H1 (cell line): ENCODE measurements around the gene UBE2E1. TPM values are rescaled to one million over a fixed set of nuclear protein-coding genes. Genes with fewer than 3 reads are reported as not detected.

Source experiments
- CTCF ChIA-PET: fragments of 300-600 bp; sonication (Branson Sonifier 250); formaldehyde crosslinking; loops from one replicate; lab custom pipeline; 2021; ENCODE audit not compliant: partially characterized antibody; lab: Charles Lee
- POLR2A ChIA-PET: fragments of 300-600 bp; sonication (Branson Sonifier 250); formaldehyde crosslinking; loops from one replicate; lab custom pipeline; 2021; ENCODE audit warnings: inconsistent platforms; ENCODE audit not compliant: partially characterized antibody; lab: Charles Lee
- DNase-seq, 2 experiments: peaks; one replicate each; pipeline versions ENCODE4 v3.0.0 to v3.0.0-alpha.2; 2010 to 2022; ENCODE audit warnings: low spot score in 2 of 2, low read depth in 1 of 2, mixed read lengths in 1 of 2
- FAIRE-seq: peaks from 2 replicates; lab custom pipeline; 2011; peaks lifted over from hg19 to GRCh38; lab: Jason Lieb, UNC
- H2AFZ ChIP-seq: 2 replicates; pipeline ENCODE4 v1.8.1; 2012; ENCODE audit warnings: low read length, inconsistent platforms
- H2AK5ac ChIP-seq: 2 replicates; pipeline ENCODE4 v1.6.1; 2013; ENCODE audit warnings: low read depth, low read length
- H2BK120ac ChIP-seq: replicated peaks from 2 replicates; pipeline ENCODE3; 2013; ENCODE audit warnings: low read depth, low read length, inconsistent platforms
- H2BK12ac ChIP-seq: 2 replicates; pipeline ENCODE4 v1.6.1; 2013; ENCODE audit warnings: low read depth, low read length
- H2BK15ac ChIP-seq: 2 replicates; pipeline ENCODE4 v1.6.1; 2013; ENCODE audit warnings: low read length
- H2BK20ac ChIP-seq: 2 replicates; pipeline ENCODE4 v1.6.1; 2013; ENCODE audit warnings: low read length
- H2BK5ac ChIP-seq: 2 replicates; pipeline ENCODE4 v1.6.1; 2013; ENCODE audit warnings: low read depth, low read length
- H3K14ac ChIP-seq: 2 replicates; pipeline ENCODE4 v1.6.1; 2013; ENCODE audit warnings: inconsistent platforms; ENCODE audit not compliant: insufficient read length
- H3K18ac ChIP-seq: 2 replicates; pipeline ENCODE4 v1.6.1; 2013; ENCODE audit warnings: low read length; ENCODE audit errors: extremely low read depth
- H3K23ac ChIP-seq: 2 replicates; pipeline ENCODE4 v1.6.1; 2013; ENCODE audit warnings: inconsistent platforms; ENCODE audit not compliant: insufficient read length
- H3K23me2 ChIP-seq: 2 replicates; pipeline ENCODE4 v1.6.1; 2013; ENCODE audit warnings: low read depth, low read length
- H3K27ac ChIP-seq: 2 replicates; pipeline ENCODE4 v1.6.1; 2011; ENCODE audit warnings: low read depth, low read length, inconsistent platforms
- H3K27me3 ChIP-seq, 4 experiments: replicated peaks in 1 of 4; 1 replicate in 1 of 4; 2 replicates in 3 of 4; pipeline versions ENCODE4 v1.6.1 to v1.8.1; 2011 to 2013; ENCODE audit warnings: low read length in 3 of 4, mild to moderate bottlenecking in 3 of 4, inconsistent platforms in 2 of 4, mixed read lengths in 2 of 4, moderate library complexity in 1 of 4; ENCODE audit not compliant: control insufficient read depth in 3 of 4, insufficient read depth in 3 of 4; ENCODE audit errors: extremely low read depth in 1 of 4
- H3K36me3 ChIP-seq, 4 experiments: 2 replicates each; pipeline versions ENCODE4 v1.6.1 to v1.8.1; 2011 to 2013; ENCODE audit warnings: mild to moderate bottlenecking in 4 of 4, low read length in 3 of 4, moderate library complexity in 2 of 4, control low read depth in 1 of 4, inconsistent platforms in 1 of 4; ENCODE audit not compliant: insufficient read depth in 4 of 4, control insufficient read depth in 2 of 4
- H3K4ac ChIP-seq: replicated peaks from 2 replicates; pipeline ENCODE3; 2013; ENCODE audit warnings: low read length, low read depth, mixed read lengths, inconsistent platforms; ENCODE audit not compliant: insufficient read length
- H3K4me1 ChIP-seq, 4 experiments: replicated peaks in 1 of 4; 1 replicate in 1 of 4; 2 replicates in 3 of 4; pipeline versions ENCODE4 v1.6.1 to v1.8.1; 2011 to 2013; ENCODE audit warnings: low read length in 3 of 4, inconsistent platforms in 2 of 4, mixed read lengths in 1 of 4; ENCODE audit not compliant: insufficient read depth in 4 of 4, control insufficient read depth in 3 of 4
- H3K4me2 ChIP-seq, 2 experiments: 2 replicates each; pipeline versions ENCODE4 v1.6.1 to v1.8.1; 2011 to 2013; ENCODE audit warnings: low read depth in 2 of 2, low read length in 2 of 2, control low read depth in 1 of 2, inconsistent platforms in 1 of 2, mild to moderate bottlenecking in 1 of 2; ENCODE audit not compliant: insufficient read depth in 1 of 2
- H3K4me3 ChIP-seq, 4 experiments: fragments of 200-600, 300-600 bp in 1 of 4; sonication (generic), shearing (Covaris generic), sonication (Bioruptor Twin) in 1 of 4; 2 replicates each; pipeline versions ENCODE4 v1.5.1 to v1.8.1; 2011 to 2016; ENCODE audit warnings: low read length in 4 of 4, low read depth in 3 of 4, control low read depth in 2 of 4, inconsistent platforms in 2 of 4, mild to moderate bottlenecking in 2 of 4, mixed read lengths in 1 of 4, moderate library complexity in 1 of 4; ENCODE audit not compliant: insufficient read depth in 2 of 4; ENCODE audit errors: extremely low read depth in 1 of 4
- H3K56ac ChIP-seq: replicated peaks from 2 replicates; pipeline ENCODE3; 2013; ENCODE audit warnings: low read depth, mild to moderate bottlenecking, mixed read lengths, low read length, inconsistent platforms; ENCODE audit not compliant: insufficient read length
- H3K79me1 ChIP-seq: 2 replicates; pipeline ENCODE4 v1.6.1; 2013; ENCODE audit warnings: low read depth, low read length, control low read depth
- H3K79me2 ChIP-seq, 2 experiments: 2 replicates each; pipeline versions ENCODE4 v1.6.1 to v1.8.1; 2012 to 2013; ENCODE audit warnings: low read length in 2 of 2, mild to moderate bottlenecking in 2 of 2, inconsistent platforms in 1 of 2; ENCODE audit not compliant: insufficient read depth in 2 of 2, control insufficient read depth in 1 of 2
- H3K9ac ChIP-seq, 4 experiments: replicated peaks in 1 of 4; 1 replicate in 1 of 4; 2 replicates in 3 of 4; pipeline versions ENCODE4 v1.6.1 to v1.8.1; 2011 to 2013; ENCODE audit warnings: low read depth in 3 of 4, low read length in 3 of 4, control low read depth in 2 of 4, mild to moderate bottlenecking in 2 of 4, moderate library complexity in 2 of 4, inconsistent platforms in 1 of 4; ENCODE audit errors: extremely low read depth in 1 of 4
- H3K9me3 ChIP-seq, 2 experiments: 2 replicates each; pipeline versions ENCODE4 v1.6.1 to v1.8.1; 2012 to 2013; ENCODE audit warnings: mild to moderate bottlenecking in 2 of 2, moderate library complexity in 2 of 2, control low read depth in 1 of 2, inconsistent platforms in 1 of 2, low read depth in 1 of 2, low read length in 1 of 2, mixed read lengths in 1 of 2; ENCODE audit not compliant: insufficient read depth in 2 of 2
- H4K20me1 ChIP-seq, 2 experiments: replicated peaks in 1 of 2; 2 replicates each; pipeline versions ENCODE3 to v1.8.1; 2011 to 2013; ENCODE audit warnings: inconsistent platforms in 2 of 2, low read length in 2 of 2, mild to moderate bottlenecking in 1 of 2; ENCODE audit not compliant: insufficient read depth in 2 of 2, control insufficient read depth in 1 of 2
- H4K5ac ChIP-seq: 2 replicates; pipeline ENCODE4 v1.6.1; 2013; ENCODE audit warnings: low read length, low read depth, mixed read lengths, inconsistent platforms; ENCODE audit not compliant: insufficient read length
- H4K8ac ChIP-seq: 2 replicates; pipeline ENCODE4 v1.8.0; 2013; ENCODE audit warnings: mild to moderate bottlenecking, moderate library complexity, low read length, inconsistent platforms; ENCODE audit not compliant: insufficient read depth; ENCODE audit errors: extremely low read depth
- H4K91ac ChIP-seq: replicated peaks from 2 replicates; pipeline ENCODE3; 2013; ENCODE audit warnings: low read length, mixed read lengths, inconsistent platforms; ENCODE audit not compliant: insufficient read length
- BCL11A ChIP-seq, 2 experiments: IDR thresholded peaks; one replicate each; pipeline ENCODE4 v1.6.1; 2011; ENCODE audit warnings: low read depth in 2 of 2, low read length in 2 of 2, mild to moderate bottlenecking in 2 of 2
- JUND ChIP-seq: IDR thresholded peaks from 2 replicates; pipeline ENCODE4 v1.6.1; 2011; ENCODE audit warnings: mild to moderate bottlenecking, improper control_type of control experiment, low read length
- TAF7 ChIP-seq: optimal IDR thresholded peaks from 2 replicates; pipeline ENCODE3; 2011; ENCODE audit warnings: low read depth, mild to moderate bottlenecking, inconsistent platforms, low read length, moderate library complexity, borderline replicate concordance
- WGBS, 2 experiments: shearing (Covaris generic) in 1 of 2; methylation state at CpG; one replicate each; pipeline versions ENCODE4 v1.1.6 to v1.1.7; 2013 to 2015; ENCODE audit warnings: low lambda C conversion rate in 2 of 2, mixed read lengths in 2 of 2, inconsistent platforms in 1 of 2, low coverage in 1 of 2, missing lambda C conversion rate in 1 of 2; ENCODE audit not compliant: insufficient replicate concordance in 2 of 2, insufficient coverage in 1 of 2, insufficient read length in 1 of 2; ENCODE audit errors: extremely low coverage in 1 of 2, missing lambda C conversion rate in 1 of 2; 5-methylcytosine and 5-hydroxymethylcytosine counted together
- polyA plus RNA-seq, 7 experiments: library from polyadenylated mRNA; depleted of rRNA in 3 of 7; stranded (reverse) in 5 of 7; unstranded in 2 of 7; fragments of >200 nt in 5 of 7; fragments of 200-250 nt in 2 of 7; gene quantifications; 1 replicate in 5 of 7; 2 replicates in 1 of 7; 4 replicates in 1 of 7; pipeline versions ENCODE4 v1.2.1 to v1.2.3, GENCODE V29; 2011 to 2013; ENCODE audit warnings: missing spikeins in 2 of 7, mixed read lengths in 2 of 7
- total RNA-seq: library from RNA; stranded (reverse); fragmentation: NEBNext Ultra II Directional; extraction: Animal tissue kit (Norgen Biotek cat#: 25700); gene quantifications from 2 replicates; pipeline ENCODE4 v1.2.1, GENCODE V29; 2021

UBE2E1 gene
- total and polyA plus RNA-seq, 2 of the 8 experiments (the other 6 are each of a cell fraction or from before 2014, with no cell fraction given), result 109 to 141 TPM

DNA sequence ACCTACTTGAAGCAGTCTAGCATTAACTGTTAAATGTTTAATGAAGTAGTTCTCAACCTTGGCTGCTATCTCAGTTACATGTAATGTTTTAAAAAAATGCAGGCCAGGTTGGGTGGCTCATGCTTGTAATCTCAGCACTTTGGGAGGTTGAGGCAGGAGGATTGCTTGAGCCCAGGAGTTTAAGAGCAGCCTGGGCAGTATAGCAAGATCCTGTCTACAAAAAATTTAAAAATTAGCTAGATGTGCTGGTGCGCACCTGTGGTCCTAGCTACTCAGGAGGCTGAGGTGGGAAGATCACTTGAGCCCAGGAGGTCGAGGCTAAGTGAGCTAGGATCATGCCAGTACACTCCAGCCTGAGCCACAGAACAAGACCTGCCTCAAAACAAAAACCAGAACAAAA is 29.3 kb downstream of the UBE2E1 start:
- Histone ChIP-seq H3K9me3 (no peaks in the 10 kb centered on the region), H3K18ac (no peak overlapping the region), H3K27me3 (no peaks in the 10 kb centered on the region), H2BK20ac (no peak overlapping the region), H3K36me3 (no peaks in the 10 kb centered on the region), H4K8ac (no peak overlapping the region), H3K4me2 (no peak overlapping the region), H3K4me1 (no peaks in the 10 kb centered on the region; a peak in 2 of 7 replicates), H2BK5ac (no peak overlapping the region), H2AFZ (no peak overlapping the region), H3K23me2 (no peaks in the 10 kb centered on the region), H2BK12ac (no peak overlapping the region), H4K20me1 (peaks cover 5 to 10% of the 10 kb centered on the region in 2 experiments), H2BK120ac (no peak overlapping the region), H3K4me3 (no peak overlapping the region), H4K5ac (no peak overlapping the region), H3K27ac (no peak overlapping the region), H2AK5ac (no peak overlapping the region), H3K4ac (no peak overlapping the region), H3K79me1 (peaks cover 4% of the 10 kb centered on the region), H3K23ac (no peak overlapping the region), H3K14ac (no peak overlapping the region), H3K79me2 (peaks cover 0 to 93% of the 10 kb centered on the region in 2 experiments; a peak in 3 of 4 replicates), H4K91ac (no peak overlapping the region), H3K56ac (no peak overlapping the region), H2BK15ac (no peak overlapping the region), H3K9ac (no peak overlapping the region)
- TF ChIP-seq TAF7, result no peak
- TF ChIP-seq JUND, result no peak
- no peak for TF ChIP-seq BCL11A (IDR thresholded peaks at IDR 0.05; ENCODE audit: low read depth in 2 of 2, low read length in 2 of 2)
- 93% methylated on average over 2 of the region's 2 CpGs; no CpG with 5 or more reads in 1 of the 2 experiments for WGBS, 2 experiments
- FAIRE-seq (no peak), DNase-seq (no peak)
- ChIA-PET POLR2A (interaction anchor here (1.0 to 4.1 kb wide), 4 partner anchors 25 to 111 kb away, joined by 3 to 20 read pairs (median 10); partner anchors contain the start of genes NKIRAS1 and RPL15), CTCF (interaction anchor here (0.6 to 3.7 kb wide), 7 partner anchors 12 to 504 kb away, joined by 4 to 15 read pairs (median 7); no protein-coding TSS in a partner anchor)
